Endothelial cell of umbilical vein (primary cell): ENCODE data around the gene PDE10A.

Experiments used
- EZH2 ChIP-seq: IDR thresholded peaks from 2 replicates; pipeline ENCODE4 v1.6.1; 2012; ENCODE audit warnings: borderline replicate concordance, low read depth, mild to moderate bottlenecking, moderate library complexity, low read length, inconsistent platforms; ENCODE audit not compliant: severe bottlenecking
- JUN ChIP-seq: IDR thresholded peaks from 2 replicates; pipeline ENCODE4 v1.6.1; 2011; ENCODE audit warnings: borderline replicate concordance, low read depth; ENCODE audit not compliant: insufficient read length, insufficient read depth
- MYC ChIP-seq: IDR thresholded peaks from one replicate; pipeline ENCODE4 v1.6.1; 2011; ENCODE audit warnings: mild to moderate bottlenecking, low read depth, low read length
- POLR2A ChIP-seq: IDR thresholded peaks from 2 replicates; pipeline ENCODE4 v1.6.1; 2012; ENCODE audit warnings: low read depth, mild to moderate bottlenecking, control low read depth, low read length
- POLR2AphosphoS5 ChIP-seq: IDR thresholded peaks from 2 replicates; pipeline ENCODE4 v1.6.1; 2012; ENCODE audit warnings: low read depth, mild to moderate bottlenecking, control low read depth, low read length, moderate library complexity; ENCODE audit not compliant: insufficient read depth
- TF ChIP-seq, protein P1 (sequence below), 2 donors: IDR thresholded peaks; 1 replicate in 1 of 2; 2 replicates in 1 of 2; pipeline ENCODE4 v1.5.1; 2011; ENCODE audit warnings: low read length in 2 of 2, mild to moderate bottlenecking in 2 of 2, moderate library complexity in 2 of 2, control low read depth in 1 of 2, inconsistent platforms in 1 of 2, low read depth in 1 of 2; ENCODE audit not compliant: insufficient read depth in 1 of 2; ENCODE audit errors: extremely low read depth in 1 of 2
- TF ChIP-seq, protein P2 (sequence below): IDR thresholded peaks from 2 replicates; pipeline ENCODE4 v1.6.1; 2011; ENCODE audit not compliant: insufficient read depth, insufficient read length

DNA sequence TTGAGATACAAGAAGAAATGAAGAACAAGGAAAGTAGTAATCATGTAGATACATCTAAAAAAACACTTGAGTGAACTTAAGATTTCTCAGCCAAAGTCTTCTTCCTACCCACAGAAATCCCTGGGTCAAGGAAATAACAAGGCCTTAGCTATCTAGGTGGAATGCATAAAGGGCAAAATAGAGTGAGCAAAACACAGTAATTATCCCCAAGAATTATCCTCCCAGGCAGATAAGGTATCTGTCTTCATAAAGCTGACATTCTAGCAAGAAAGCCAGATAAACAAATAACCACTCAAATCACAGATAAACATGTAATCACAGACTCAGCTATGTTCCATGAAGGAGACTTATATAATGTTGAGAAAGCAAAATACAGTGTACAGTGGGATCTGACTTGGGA lies 216.7 kb downstream of the PDE10A start:
- TF ChIP-seq, protein P1, sequence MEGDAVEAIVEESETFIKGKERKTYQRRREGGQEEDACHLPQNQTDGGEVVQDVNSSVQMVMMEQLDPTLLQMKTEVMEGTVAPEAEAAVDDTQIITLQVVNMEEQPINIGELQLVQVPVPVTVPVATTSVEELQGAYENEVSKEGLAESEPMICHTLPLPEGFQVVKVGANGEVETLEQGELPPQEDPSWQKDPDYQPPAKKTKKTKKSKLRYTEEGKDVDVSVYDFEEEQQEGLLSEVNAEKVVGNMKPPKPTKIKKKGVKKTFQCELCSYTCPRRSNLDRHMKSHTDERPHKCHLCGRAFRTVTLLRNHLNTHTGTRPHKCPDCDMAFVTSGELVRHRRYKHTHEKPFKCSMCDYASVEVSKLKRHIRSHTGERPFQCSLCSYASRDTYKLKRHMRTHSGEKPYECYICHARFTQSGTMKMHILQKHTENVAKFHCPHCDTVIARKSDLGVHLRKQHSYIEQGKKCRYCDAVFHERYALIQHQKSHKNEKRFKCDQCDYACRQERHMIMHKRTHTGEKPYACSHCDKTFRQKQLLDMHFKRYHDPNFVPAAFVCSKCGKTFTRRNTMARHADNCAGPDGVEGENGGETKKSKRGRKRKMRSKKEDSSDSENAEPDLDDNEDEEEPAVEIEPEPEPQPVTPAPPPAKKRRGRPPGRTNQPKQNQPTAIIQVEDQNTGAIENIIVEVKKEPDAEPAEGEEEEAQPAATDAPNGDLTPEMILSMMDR (IDR thresholded peaks at IDR 0.05; ENCODE audit: extremely low read depth in 1 of 2, insufficient read depth in 1 of 2, low read depth in 1 of 2, low read length in 2 of 2), result no peak
- no peak for TF ChIP-seq POLR2AphosphoS5
- no peak for TF ChIP-seq EZH2
- no peak for TF ChIP-seq JUN
- no peak for TF ChIP-seq POLR2A
- TF ChIP-seq, protein P2, sequence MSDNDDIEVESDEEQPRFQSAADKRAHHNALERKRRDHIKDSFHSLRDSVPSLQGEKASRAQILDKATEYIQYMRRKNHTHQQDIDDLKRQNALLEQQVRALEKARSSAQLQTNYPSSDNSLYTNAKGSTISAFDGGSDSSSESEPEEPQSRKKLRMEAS, result no peak
- no peak for TF ChIP-seq MYC
